GM18517 (cell line): Measurements from ENCODE around the gene CCL25.
A peak's percentile ranks its signal among the peaks of the same experiment; 100 is the strongest.

Source experiments
- ATAC-seq: cut with Tn5 transposase; IDR thresholded peaks from one replicate; pipeline ENCODE4 v1.9.1; 2021; ENCODE audit warnings: mild to moderate bottlenecking, moderate library complexity; ENCODE audit not compliant: unreplicated experiment

Gene CCL25

GRCh38 chr19:8044018-8044417 lies 8.5 kb upstream of the CCL25 start:
- no peak for ATAC-seq

- ATAC-seq = no peak
Measured at GRCh38 chr19:8045872-8046568, 6.5 kb upstream of the CCL25 start.

- ATAC-seq = no peak
Measured at GRCh38 chr19:8046569-8047165, 5.9 kb upstream of the CCL25 start.

GRCh38 chr19:8050274-8051096 lies 2.1 kb upstream of the CCL25 start:
- peak; percentile 70 for ATAC-seq

GRCh38 chr19:8054169-8054568 lies 1.6 kb downstream of the CCL25 start:
- ATAC-seq = no peak

- ATAC-seq = no peak
Measured at GRCh38 chr19:8056533-8056932, 4.0 kb downstream of the CCL25 start.

- no peak for ATAC-seq
Measured at GRCh38 chr19:8057545-8058270, 5.1 kb downstream of the CCL25 start.

GRCh38 chr19:8064911-8065874 lies 12.6 kb downstream of the CCL25 start:
- ATAC-seq = no peak

- no peak for ATAC-seq
Measured at GRCh38 chr19:8065875-8066261, 13.3 kb downstream of the CCL25 start.

GRCh38 chr19:8069096-8069973 lies 16.8 kb downstream of the CCL25 start:
- ATAC-seq = no peak

GRCh38 chr19:8071912-8072311 lies 19.4 kb downstream of the CCL25 start:
- ATAC-seq = no peak

- ATAC-seq = no peak
Measured at GRCh38 chr19:8074501-8074900, 21.9 kb downstream of the CCL25 start.

- no peak for ATAC-seq
Measured at GRCh38 chr19:8075158-8076074, 22.9 kb downstream of the CCL25 start.

GRCh38 chr19:8079988-8080387 lies 27.4 kb downstream of the CCL25 start:
- ATAC-seq = no peak

GRCh38 chr19:8080832-8081231 lies 28.3 kb downstream of the CCL25 start:
- no peak for ATAC-seq

GRCh38 chr19:8081569-8082550 lies 29.3 kb downstream of the CCL25 start:
- ATAC-seq = no peak

- ATAC-seq = no peak
Measured at GRCh38 chr19:8083141-8083540, 30.6 kb downstream of the CCL25 start.
